Stimulated activated CD4-positive, alpha-beta T cell treated with anti-CD3 and anti-CD28 coated beads, TNF-alpha, amount 100 ng/mL, for 4 hours (primary cell): ENCODE results near the gene PIK3CA.
"Not testable (repeated sequence)": the region's sequence is repeated elsewhere in the genome, so short reads cannot be mapped to it uniquely, and the experiment has no call there.

Experiments
- DNase-seq, 3 experiments: peaks; one replicate each; pipeline ENCODE4 v3.0.0-alpha.2; 2020; ENCODE audit warnings: low read depth in 3 of 3

PIK3CA gene

GRCh38 chr3:179196098-179196497, 47.9 kb downstream of the PIK3CA start:
- no peak for DNase-seq

GRCh38 chr3:179196700-179197099, 48.5 kb downstream of the PIK3CA start:
- DNase-seq = no peak

GRCh38 chr3:179200790-179201189, 52.6 kb downstream of the PIK3CA start:
- no peak for DNase-seq

GRCh38 chr3:179215550-179215949, 67.4 kb downstream of the PIK3CA start:
- not testable (repeated sequence) for DNase-seq

GRCh38 chr3:179218213-179218612, 70.1 kb downstream of the PIK3CA start:
- not testable (repeated sequence) for DNase-seq

GRCh38 chr3:179223548-179223947, 75.4 kb downstream of the PIK3CA start:
- DNase-seq = no peak

GRCh38 chr3:179224584-179224983, 76.4 kb downstream of the PIK3CA start:
- no peak for DNase-seq

- DNase-seq = no peak
These were observed 79.2 kb downstream of the PIK3CA start for GRCh38 chr3:179227349-179227748.

GRCh38 chr3:179229177-179229576, 81.0 kb downstream of the PIK3CA start:
- DNase-seq = no peak

GRCh38 chr3:179233043-179233442, 84.9 kb downstream of the PIK3CA start:
- DNase-seq = no peak

GRCh38 chr3:179234199-179234598, 86.0 kb downstream of the PIK3CA start:
- no peak for DNase-seq

GRCh38 chr3:179236669-179237301, 88.6 kb downstream of the PIK3CA start:
- no peak for DNase-seq

- not testable (repeated sequence) for DNase-seq
These were observed 92.1 kb downstream of the PIK3CA start for GRCh38 chr3:179240299-179240698.

GRCh38 chr3:179242859-179243258, 94.7 kb downstream of the PIK3CA start:
- DNase-seq = not testable (repeated sequence)

- no peak for DNase-seq
These were observed 96.7 kb downstream of the PIK3CA start for GRCh38 chr3:179244878-179245277.

- no peak for DNase-seq
These were observed 99.3 kb downstream of the PIK3CA start for GRCh38 chr3:179247289-179248015.

GRCh38 chr3:179250803-179251476, 102.8 kb downstream of the PIK3CA start, which contains the start of gene KCNMB3:
KCNMB3 (minus strand) TSS chr3:179251114; CDS start chr3:179250990, 124 bp downstream.
- DNase-seq = no peak

GRCh38 chr3:179256813-179257212, 108.7 kb downstream of the PIK3CA start:
- DNase-seq = no peak

- DNase-seq = not testable (repeated sequence)
These were observed 109.6 kb downstream of the PIK3CA start for GRCh38 chr3:179257742-179258141.

- no peak for DNase-seq
These were observed 110.7 kb downstream of the PIK3CA start for GRCh38 chr3:179258820-179259219.

- not testable (repeated sequence) for DNase-seq
These were observed 112.0 kb downstream of the PIK3CA start for GRCh38 chr3:179259959-179260756.
